Right lung (tissue), 5 donors: ENCODE results near the gene PRRT3. TPM values are rescaled to one million over a fixed set of nuclear protein-coding genes. Genes with fewer than 3 reads are reported as not detected.
"Not testable (repeated sequence)": the region's sequence is repeated elsewhere in the genome, so short reads cannot be mapped to it uniquely, and the experiment has no call there.

ENCODE experiments used
- DNase-seq, 2 donors: peaks; one replicate each; pipeline ENCODE4 v3.0.0-alpha.2; 2013
- polyA plus RNA-seq, 5 donors: library from polyadenylated mRNA; unstranded; fragments of 120-200 nt; gene quantifications; one replicate each; pipeline versions ENCODE4 v1.2.1 to v1.2.3, GENCODE V29; 2013; ENCODE audit warnings: inconsistent platforms in 1 of 5, low replicate concordance in 1 of 5; ENCODE audit not compliant: insufficient read length in 5 of 5, insufficient read depth in 1 of 5

PRRT3 gene
- polyA plus RNA-seq, 5 donors: 2.9 to 4.7 (median 3.9) TPM

- DNase-seq: no peak
Measured at GRCh38 chr3:9918261-9919038, 33.8 kb downstream of the PRRT3 start.

GRCh38 chr3:9917820-9918219 lies 34.4 kb downstream of the PRRT3 start:
- no peak for DNase-seq

- peak; percentile 81 to 83 for DNase-seq
Measured at GRCh38 chr3:9916734-9917680, 35.2 kb downstream of the PRRT3 start, which contains the start of gene IL17RC. Gene IL17RC (plus strand): TSS chr3:9917098. CDS start chr3:9917316, 218 bp downstream.

- DNase-seq: no peak
Measured at GRCh38 chr3:9916346-9916733, 35.9 kb downstream of the PRRT3 start.

- DNase-seq: peak in 1 of 2 donors; percentile 66
Measured at GRCh38 chr3:9915254-9916141, 36.7 kb downstream of the PRRT3 start.

GRCh38 chr3:9914559-9915253 lies 37.5 kb downstream of the PRRT3 start:
- no peak for DNase-seq

GRCh38 chr3:9914011-9914410 lies 38.2 kb downstream of the PRRT3 start:
- DNase-seq: no peak

GRCh38 chr3:9913601-9914000 lies 38.6 kb downstream of the PRRT3 start:
- no peak for DNase-seq

- DNase-seq: no peak
Measured at GRCh38 chr3:9912294-9912935, 39.8 kb downstream of the PRRT3 start.

GRCh38 chr3:9911863-9912262 lies 40.3 kb downstream of the PRRT3 start:
- DNase-seq: no peak

- no peak for DNase-seq
Measured at GRCh38 chr3:9909221-9910013, 42.8 kb downstream of the PRRT3 start.

GRCh38 chr3:9908286-9908685 lies 43.9 kb downstream of the PRRT3 start:
- DNase-seq: no peak

- DNase-seq: no peak
Measured at GRCh38 chr3:9906480-9906879, 45.7 kb downstream of the PRRT3 start.

- no peak for DNase-seq
Measured at GRCh38 chr3:9903904-9904303, 48.3 kb downstream of the PRRT3 start.

GRCh38 chr3:9903238-9903624 lies 49.0 kb downstream of the PRRT3 start:
- no peak for DNase-seq

GRCh38 chr3:9902372-9903237 lies 49.6 kb downstream of the PRRT3 start, which contains the start of gene IL17RE:
Gene IL17RE (plus strand): TSS chr3:9902848. CDS start chr3:9902933, 85 bp downstream.
- DNase-seq: no peak

GRCh38 chr3:9901967-9902366 lies 50.2 kb downstream of the PRRT3 start:
- DNase-seq: no peak

- DNase-seq: not testable (repeated sequence)
Measured at GRCh38 chr3:9900965-9901415, 51.2 kb downstream of the PRRT3 start.
